Transverse colon (tissue), 3 donors: ENCODE results near the gene WAPL.

Source experiments
- EP300 ChIP-seq: sonication (generic); formaldehyde crosslinking; IDR thresholded peaks from one replicate; pipeline ENCODE4 v1.6.1; 2017; ENCODE audit warnings: antibody characterized with exemption, low read depth
- POLR2A ChIP-seq: fragments of 450-650 bp; IDR thresholded peaks from one replicate; pipeline ENCODE4 v1.6.1; 2016; ENCODE audit warnings: antibody characterized with exemption, mild to moderate bottlenecking, moderate library complexity
- TF ChIP-seq, protein P1 (sequence below), 5 experiments: fragments of 200-600 bp in 3 of 5; fragments of 450-650 bp in 2 of 5; sonication (generic) in 3 of 5; IDR thresholded peaks; 1 replicate in 2 of 5; 2 replicates in 3 of 5; pipeline ENCODE4 v1.5.1; 2016 to 2017; ENCODE audit warnings: antibody characterized with exemption in 5 of 5, inconsistent platforms in 3 of 5, mild to moderate bottlenecking in 2 of 5, moderate library complexity in 1 of 5

DNA sequence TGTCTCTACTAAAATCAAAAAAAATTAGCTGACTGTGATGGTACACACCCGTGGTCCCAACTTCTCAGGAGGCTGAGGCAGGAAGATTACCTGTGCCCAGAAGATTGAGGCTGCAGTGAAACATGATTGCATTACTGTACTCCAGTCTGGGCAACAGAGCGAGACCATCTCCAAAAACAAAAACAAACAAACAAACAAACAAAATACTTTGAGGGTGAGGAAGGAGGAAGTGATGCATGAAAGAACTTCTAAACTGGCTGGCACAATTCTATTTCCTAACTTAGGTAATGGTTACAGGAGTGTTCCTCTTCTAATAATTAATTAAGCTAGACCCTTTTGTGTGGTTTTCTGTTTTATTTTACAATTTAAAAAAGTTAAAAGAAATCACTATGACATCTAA is 15.5 kb downstream of the WAPL start:
- TF ChIP-seq, protein P1, sequence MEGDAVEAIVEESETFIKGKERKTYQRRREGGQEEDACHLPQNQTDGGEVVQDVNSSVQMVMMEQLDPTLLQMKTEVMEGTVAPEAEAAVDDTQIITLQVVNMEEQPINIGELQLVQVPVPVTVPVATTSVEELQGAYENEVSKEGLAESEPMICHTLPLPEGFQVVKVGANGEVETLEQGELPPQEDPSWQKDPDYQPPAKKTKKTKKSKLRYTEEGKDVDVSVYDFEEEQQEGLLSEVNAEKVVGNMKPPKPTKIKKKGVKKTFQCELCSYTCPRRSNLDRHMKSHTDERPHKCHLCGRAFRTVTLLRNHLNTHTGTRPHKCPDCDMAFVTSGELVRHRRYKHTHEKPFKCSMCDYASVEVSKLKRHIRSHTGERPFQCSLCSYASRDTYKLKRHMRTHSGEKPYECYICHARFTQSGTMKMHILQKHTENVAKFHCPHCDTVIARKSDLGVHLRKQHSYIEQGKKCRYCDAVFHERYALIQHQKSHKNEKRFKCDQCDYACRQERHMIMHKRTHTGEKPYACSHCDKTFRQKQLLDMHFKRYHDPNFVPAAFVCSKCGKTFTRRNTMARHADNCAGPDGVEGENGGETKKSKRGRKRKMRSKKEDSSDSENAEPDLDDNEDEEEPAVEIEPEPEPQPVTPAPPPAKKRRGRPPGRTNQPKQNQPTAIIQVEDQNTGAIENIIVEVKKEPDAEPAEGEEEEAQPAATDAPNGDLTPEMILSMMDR (IDR thresholded peaks at IDR 0.05): no peak
- no peak for TF ChIP-seq POLR2A
- TF ChIP-seq EP300: no peak
